A549 (cell line): Measurements from ENCODE around the gene FAM25G. TPM values are rescaled to one million over a fixed set of nuclear protein-coding genes. Genes with fewer than 3 reads are reported as not detected.
"Not testable (repeated sequence)": the region's sequence is repeated elsewhere in the genome, so short reads cannot be mapped to it uniquely, and the experiment has no call there.

Source experiments
- ATAC-seq, 2 experiments: fragments of 200-7000 bp in 1 of 2; fragments of >200 bp in 1 of 2; cut with Nextera tagmentation in 1 of 2; cut with Tn5 transposase in 1 of 2; 3 replicates each; pipeline versions ENCODE4 v1.8.0 to v1.9.1; 2018 to 2020; ENCODE audit warnings: mild to moderate bottlenecking in 1 of 2, moderate library complexity in 1 of 2
- CTCF ChIA-PET: fragments of 300-600 bp; sonication (Branson Sonifier 250); formaldehyde crosslinking; extraction: SDS; loops from one replicate; lab custom pipeline; 2021; ENCODE audit warnings: antibody characterized with exemption, inconsistent platforms; lab: Yijun Ruan, JAX
- POLR2A ChIA-PET: fragments of 350-600 bp; formaldehyde crosslinking; extraction: SDS; loops from one replicate; lab custom pipeline; 2021; ENCODE audit warnings: antibody characterized with exemption, inconsistent platforms; lab: Yijun Ruan, JAX
- DNase-seq, 2 experiments: peaks; one replicate each; pipeline versions ENCODE4 v3.0.0 to v3.0.0-alpha.2; 2011 to 2016; ENCODE audit warnings: low read depth in 1 of 2, low spot score in 1 of 2
- FAIRE-seq: peaks from 2 replicates; lab custom pipeline; 2011; peaks lifted over from hg19 to GRCh38; lab: Jason Lieb, UNC
- H3K27ac ChIP-seq, 2 experiments: fragments of >200 bp; sonication (Bioruptor Twin); formaldehyde crosslinking; 3 replicates each; pipeline ENCODE4 v1.5.1; 2016 to 2017
- H3K4me1 ChIP-seq: fragments of >200 bp; sonication (Bioruptor Twin); formaldehyde crosslinking; 3 replicates; pipeline ENCODE4 v1.6.1; 2016
- H3K4me2 ChIP-seq: fragments of >200 bp; sonication (Bioruptor Twin); formaldehyde crosslinking; 3 replicates; pipeline ENCODE4 v1.6.1; 2016
- H3K4me3 ChIP-seq: fragments of >200 bp; sonication (Bioruptor Twin); formaldehyde crosslinking; 3 replicates; pipeline ENCODE4 v1.5.1; 2016
- H3K9me3 ChIP-seq: fragments of >200 bp; sonication (Bioruptor Twin); formaldehyde crosslinking; 3 replicates; pipeline ENCODE4 v1.6.1; 2016
- WGBS: methylation state at CpG from one replicate; pipeline ENCODE4 v1.1.6; 2017; ENCODE audit errors: missing lambda C conversion rate; 5-methylcytosine and 5-hydroxymethylcytosine counted together
- polyA minus RNA-seq: library from RNA; depleted of rRNA, polyadenylated mRNA; stranded (reverse); fragments of >200 nt; gene quantifications from 2 replicates; pipeline ENCODE4 v1.2.3, GENCODE V29; 2011; rRNA and poly(A)+ RNA removed
- polyA plus RNA-seq, 4 experiments: library from polyadenylated mRNA; depleted of rRNA in 3 of 4; stranded (reverse); fragments of >200 nt; fragmentation: RNase III in 1 of 4; extraction: RNeasy Plus Mini Kit Qiagen cat#74134 plus additional on column Dnase treatment in 1 of 4; gene quantifications; 2 replicates in 3 of 4; 3 replicates in 1 of 4; pipeline ENCODE4 v1.2.3, GENCODE V29; 2011 to 2017

FAM25G gene
- not detected in 2 replicates for polyA plus RNA-seq (2011; rRNA removed)
- polyA plus RNA-seq (2012; cell fraction: cytosol; rRNA removed): 0.44 TPM in 1 of 2 replicates, not detected in the other
- not detected in 2 replicates for polyA plus RNA-seq (2012; cell fraction: nucleus; rRNA removed)
- 1.1 TPM in 1 of 3 replicates, not detected in the others for polyA plus RNA-seq (2017; fragmentation: RNase III; extraction: RNeasy Plus Mini Kit Qiagen cat#74134 plus additional on column Dnase treatment)
- polyA minus RNA-seq: not detected in 2 replicates

- DNase-seq, H3K27ac ChIP-seq, POLR2A ChIA-PET, H3K4me2 ChIP-seq, FAIRE-seq, ATAC-seq, H3K9me3 ChIP-seq, H3K4me3 ChIP-seq, H3K4me1 ChIP-seq, CTCF ChIA-PET: not testable (repeated sequence)
- no CpG with 5 or more reads among the region's 9 CpGs for WGBS
Measured at GRCh38 chr10:47491600-47491999, at the start of gene FAM25G. Gene FAM25G (minus strand): TSS chr10:47491700. CDS start chr10:47491674, 26 bp downstream.

GRCh38 chr10:47536430-47536829, 44.9 kb upstream of the FAM25G start:
- CTCF ChIA-PET, DNase-seq, H3K4me2 ChIP-seq, ATAC-seq, H3K4me3 ChIP-seq, H3K4me1 ChIP-seq, FAIRE-seq, POLR2A ChIA-PET, H3K27ac ChIP-seq, H3K9me3 ChIP-seq: not testable (repeated sequence)
- 62% methylated on average over 3 of the region's 3 CpGs for WGBS

GRCh38 chr10:47523475-47523874, 32.0 kb upstream of the FAM25G start, which contains the start of gene AGAP9:
Gene AGAP9 (minus strand): TSS chr10:47523638. CDS start chr10:47523526, 112 bp downstream.
- H3K9me3 ChIP-seq, ATAC-seq, FAIRE-seq, CTCF ChIA-PET, DNase-seq, H3K27ac ChIP-seq, H3K4me1 ChIP-seq, H3K4me2 ChIP-seq, POLR2A ChIA-PET, H3K4me3 ChIP-seq: not testable (repeated sequence)
- WGBS: no CpG with 5 or more reads among the region's 20 CpGs

GRCh38 chr10:47502313-47502712, 10.8 kb upstream of the FAM25G start:
- H3K9me3 ChIP-seq, POLR2A ChIA-PET, H3K4me3 ChIP-seq, H3K4me2 ChIP-seq, DNase-seq, H3K27ac ChIP-seq, CTCF ChIA-PET, H3K4me1 ChIP-seq, ATAC-seq, FAIRE-seq: not testable (repeated sequence)
- WGBS: 88% methylated on average over 9 of the region's 9 CpGs

GRCh38 chr10:47494226-47494625, 2.7 kb upstream of the FAM25G start:
- FAIRE-seq, ATAC-seq, H3K4me3 ChIP-seq, H3K4me1 ChIP-seq, H3K9me3 ChIP-seq, POLR2A ChIA-PET, DNase-seq, H3K27ac ChIP-seq, CTCF ChIA-PET, H3K4me2 ChIP-seq: not testable (repeated sequence)
- WGBS: 22% methylated on average over 1 of the region's 6 CpGs

- no CpG with 5 or more reads among the region's 7 CpGs for WGBS
- DNase-seq, H3K27ac ChIP-seq, CTCF ChIA-PET, H3K4me1 ChIP-seq, POLR2A ChIA-PET, H3K4me2 ChIP-seq, ATAC-seq, FAIRE-seq, H3K9me3 ChIP-seq, H3K4me3 ChIP-seq: not testable (repeated sequence)
Measured at GRCh38 chr10:47489630-47490029, 1.9 kb downstream of the FAM25G start.

- CTCF ChIA-PET, H3K4me1 ChIP-seq, FAIRE-seq, H3K4me2 ChIP-seq, H3K4me3 ChIP-seq, H3K9me3 ChIP-seq, POLR2A ChIA-PET, DNase-seq, ATAC-seq: not testable (repeated sequence)
- H3K27ac ChIP-seq: peak overlapping the region in 1 of 2 experiments; percentile 49; a peak in 2 of 6 replicates
- 38% methylated on average over 4 of the region's 4 CpGs for WGBS
Measured at GRCh38 chr10:47485943-47486342, 5.6 kb downstream of the FAM25G start.

- CTCF ChIA-PET, H3K9me3 ChIP-seq, H3K4me1 ChIP-seq, DNase-seq, ATAC-seq, H3K4me3 ChIP-seq, FAIRE-seq, H3K4me2 ChIP-seq, POLR2A ChIA-PET: not testable (repeated sequence)
- WGBS: 96% methylated on average over 10 of the region's 11 CpGs
- peak overlapping the region in 1 of 2 experiments; percentile 68; a peak in 2 of 6 replicates for H3K27ac ChIP-seq
Measured at GRCh38 chr10:47484786-47485185, 6.7 kb downstream of the FAM25G start.

GRCh38 chr10:47483923-47484322, 7.6 kb downstream of the FAM25G start, which contains the start of gene ANXA8:
Gene ANXA8 (minus strand): TSS chr10:47484115. CDS start chr10:47483933, 182 bp downstream.
- FAIRE-seq, H3K4me3 ChIP-seq, DNase-seq, CTCF ChIA-PET, H3K9me3 ChIP-seq, H3K4me1 ChIP-seq, POLR2A ChIA-PET: not testable (repeated sequence)
- Histone ChIP-seq H3K4me2 (peak within 1 kb of the TSS; percentile 42; the same call in 2 of the 3 replicates), H3K27ac (peak within 1 kb of the TSS; percentile 65 to 88)
- ATAC-seq: peak in 1 of 2 experiments; percentile 6; a peak in 3 of 6 replicates
- 66% methylated on average over 2 of the region's 11 CpGs for WGBS

GRCh38 chr10:47482367-47482766, 9.1 kb downstream of the FAM25G start:
- no CpG with 5 or more reads among the region's 1 CpG for WGBS
- DNase-seq, H3K4me3 ChIP-seq, CTCF ChIA-PET, H3K27ac ChIP-seq, H3K9me3 ChIP-seq, H3K4me1 ChIP-seq, H3K4me2 ChIP-seq, ATAC-seq, POLR2A ChIA-PET, FAIRE-seq: not testable (repeated sequence)

- peak overlapping the region; percentile 73 to 77; a peak in 5 of 6 replicates for H3K27ac ChIP-seq
- H3K9me3 ChIP-seq, CTCF ChIA-PET, H3K4me3 ChIP-seq, DNase-seq, H3K4me1 ChIP-seq, POLR2A ChIA-PET, FAIRE-seq: not testable (repeated sequence)
- 61% methylated on average over 5 of the region's 6 CpGs for WGBS
- ATAC-seq: peak; percentile 62 to 67
- peak overlapping the region; percentile 47; the same call in 2 of the 3 replicates for H3K4me2 ChIP-seq
Measured at GRCh38 chr10:47481768-47482181, 9.7 kb downstream of the FAM25G start.
